Esophagus muscularis mucosa (tissue), 4 donors: Measurements from ENCODE around the gene AQP6. TPM values are rescaled to one million over a fixed set of nuclear protein-coding genes. Genes with fewer than 3 reads are reported as not detected.

ENCODE experiments used
- DNase-seq: peaks from one replicate; pipeline ENCODE4 v3.0.0-alpha.2; 2017; ENCODE audit errors: extremely low spot score
- H3K27ac ChIP-seq, 4 donors: fragments of 200-600 bp; sonication (generic); replicated peaks in 1 of 4; 1 replicate in 3 of 4; 2 replicates in 1 of 4; pipeline ENCODE4 v1.5.1; 2016 to 2019; ENCODE audit warnings: mild to moderate bottlenecking in 1 of 4
- H3K27me3 ChIP-seq, 4 donors: fragments of 200-600 bp; sonication (generic); one replicate each; pipeline versions ENCODE4 v1.5.1 to v1.6.0; 2016 to 2019
- H3K36me3 ChIP-seq, 4 donors: fragments of 200-600 bp; sonication (generic); one replicate each; pipeline ENCODE4 v1.5.1; 2016 to 2019
- H3K4me1 ChIP-seq, 4 donors: fragments of 200-600 bp; sonication (generic); one replicate each; pipeline ENCODE4 v1.5.1; 2016 to 2019
- H3K4me3 ChIP-seq, 4 donors: fragments of 200-600 bp; sonication (generic); 1 replicate in 2 of 4; 2 replicates in 2 of 4; pipeline ENCODE4 v1.5.1; 2016 to 2019; ENCODE audit warnings: mild to moderate bottlenecking in 4 of 4, moderate library complexity in 1 of 4
- H3K9me3 ChIP-seq, 4 donors: fragments of 200-600 bp; sonication (generic); 1 replicate in 3 of 4; 2 replicates in 1 of 4; pipeline ENCODE4 v1.5.1; 2016 to 2019
- CTCF ChIP-seq, 3 experiments: fragments of 200-600 bp in 2 of 3; fragments of 450-650 bp in 1 of 3; sonication (generic) in 2 of 3; IDR thresholded peaks; one replicate each; pipeline ENCODE4 v1.5.1; 2017 to 2019; ENCODE audit warnings: antibody characterized with exemption in 3 of 3, mild to moderate bottlenecking in 2 of 3, moderate library complexity in 1 of 3
- EP300 ChIP-seq: sonication (generic); formaldehyde crosslinking; IDR thresholded peaks from one replicate; pipeline ENCODE4 v1.6.1; 2017; ENCODE audit warnings: antibody characterized with exemption
- POLR2A ChIP-seq: fragments of 450-650 bp; IDR thresholded peaks from one replicate; pipeline ENCODE4 v1.6.1; 2017; ENCODE audit warnings: antibody characterized with exemption, moderate library complexity, mild to moderate bottlenecking, low read depth
- POLR2AphosphoS5 ChIP-seq, 2 donors: sonication (generic); formaldehyde crosslinking; IDR thresholded peaks; one replicate each; pipeline ENCODE4 v1.6.1; 2017; ENCODE audit warnings: antibody characterized with exemption in 2 of 2
- WGBS: methylation state at CpG from one replicate; pipeline ENCODE4 v1.1.5; 2018; 5-methylcytosine and 5-hydroxymethylcytosine counted together
- intact Hi-C: fragments of 100-400 bp; cut with DNase I; formaldehyde crosslinking; loops from one replicate; pipeline ENCODE4 v1.15.1; 2023
- total RNA-seq, 4 donors: library from RNA; depleted of rRNA; stranded (reverse); fragments of >200 nt; gene quantifications; one replicate each; pipeline versions ENCODE4 v1.1.0 to v1.2.1, GENCODE V29; 2016

Gene AQP6
- total RNA-seq, 4 donors from 2014 or later = 0.11 TPM; not detected in 3

- TF ChIP-seq CTCF (IDR thresholded peaks at IDR 0.05) = no peak
- no peak for TF ChIP-seq POLR2AphosphoS5 (IDR thresholded peaks at IDR 0.05)
- TF ChIP-seq EP300 = no peak
- no peak for TF ChIP-seq POLR2A
- intact Hi-C loops = no loop called here
- Histone ChIP-seq H3K9me3 (no peaks in the 10 kb centered on the region), H3K4me3 (no peak overlapping the region), H3K27ac (no peak overlapping the region), H3K36me3 (no peaks in the 10 kb centered on the region), H3K4me1 (peaks cover 7 to 23% (median 20%) of the 10 kb centered on the region in 4 donors), H3K27me3 (no peaks in the 10 kb centered on the region)
- no peak for DNase-seq
- WGBS = 70% methylated on average over 4 of the region's 4 CpGs
Observed at GRCh38 chr12:49978125-49978524, 5.4 kb downstream of the AQP6 start.

GRCh38 chr12:49979016-49979586, 6.4 kb downstream of the AQP6 start:
- no peaks in the 10 kb centered on the region for H3K9me3 ChIP-seq
- no peak for DNase-seq
- no peak overlapping the region for H3K27ac ChIP-seq
- H3K4me3 ChIP-seq = no peak overlapping the region
- TF ChIP-seq EP300 = no peak
- TF ChIP-seq POLR2AphosphoS5 (IDR thresholded peaks at IDR 0.05) = no peak
- no peak for TF ChIP-seq POLR2A
- no peak for TF ChIP-seq CTCF (IDR thresholded peaks at IDR 0.05)
- peaks cover 12 to 28% (median 23%) of the 10 kb centered on the region in 4 donors for H3K4me1 ChIP-seq
- WGBS = 84% methylated on average over 10 of the region's 10 CpGs
- no peaks in the 10 kb centered on the region for H3K27me3 ChIP-seq
- intact Hi-C loops = no loop called here
- no peaks in the 10 kb centered on the region for H3K36me3 ChIP-seq

GRCh38 chr12:49979791-49980190, 7.0 kb downstream of the AQP6 start:
- 79% methylated on average over 3 of the region's 3 CpGs for WGBS
- no peaks in the 10 kb centered on the region for H3K27me3 ChIP-seq

GRCh38 chr12:49980501-49981349, 8.0 kb downstream of the AQP6 start:
- H3K27me3 ChIP-seq = no peaks in the 10 kb centered on the region
- TF ChIP-seq EP300 = no peak
- H3K9me3 ChIP-seq = no peaks in the 10 kb centered on the region
- peaks cover 5 to 16% (median 12%) of the 10 kb centered on the region in 4 donors for H3K4me1 ChIP-seq
- no peak overlapping the region for H3K27ac ChIP-seq
- intact Hi-C loops = no loop called here
- no peak overlapping the region for H3K4me3 ChIP-seq
- WGBS = 90% methylated on average over 10 of the region's 10 CpGs
- no peak for DNase-seq
- H3K36me3 ChIP-seq = no peaks in the 10 kb centered on the region

More at GRCh38 chr12:49979791-49980190, 7.0 kb downstream of the AQP6 start:
- Histone ChIP-seq H3K9me3 (no peaks in the 10 kb centered on the region), H3K4me3 (no peak overlapping the region), H3K36me3 (no peaks in the 10 kb centered on the region), H3K4me1 (peaks cover 11 to 25% (median 21%) of the 10 kb centered on the region in 4 donors), H3K27ac (no peak overlapping the region)
- no peak for DNase-seq
- TF ChIP-seq CTCF (IDR thresholded peaks at IDR 0.05) = no peak
- TF ChIP-seq EP300 = no peak
- TF ChIP-seq POLR2AphosphoS5 (IDR thresholded peaks at IDR 0.05) = no peak
- TF ChIP-seq POLR2A = no peak
- intact Hi-C loops = no loop called here

GRCh38 chr12:49982246-49983087, 9.7 kb downstream of the AQP6 start:
- Histone ChIP-seq H3K4me1 (peaks cover 5 to 18% (median 13%) of the 10 kb centered on the region in 4 donors), H3K27ac (no peak overlapping the region), H3K36me3 (no peaks in the 10 kb centered on the region), H3K9me3 (no peaks in the 10 kb centered on the region), H3K4me3 (no peak overlapping the region), H3K27me3 (no peaks in the 10 kb centered on the region)
- 87% methylated on average over 7 of the region's 7 CpGs for WGBS
- no peak for TF ChIP-seq EP300
- TF ChIP-seq POLR2AphosphoS5 (IDR thresholded peaks at IDR 0.05) = no peak
- no peak for TF ChIP-seq POLR2A
- no peak for TF ChIP-seq CTCF (IDR thresholded peaks at IDR 0.05)
- intact Hi-C loops = no loop called here
- no peak for DNase-seq
